Spleen (tissue), 7 donors: ENCODE results near the gene NSF.

Experiments used
- CTCF ChIP-seq, 11 experiments: fragments of 200-600 bp in 7 of 11; fragments of 450-650 bp in 4 of 11; sonication (generic) in 4 of 11; IDR thresholded peaks in 8 of 11; conservative IDR thresholded peaks in 3 of 11; 1 replicate in 7 of 11; 2 replicates in 4 of 11; pipeline versions ENCODE4 v1.4.0 to v1.8.0; 2016 to 2021; ENCODE audit warnings: antibody characterized with exemption in 11 of 11, inconsistent platforms in 4 of 11, mild to moderate bottlenecking in 1 of 11
- POLR2A ChIP-seq, 3 donors: fragments of 450-650 bp; IDR thresholded peaks; one replicate each; pipeline ENCODE4 v1.5.1; 2017; ENCODE audit warnings: antibody characterized with exemption in 3 of 3, mild to moderate bottlenecking in 1 of 3
- donor health status: DM: no; HTN: no; CAD: no; lungs with moderate emphysema.
- donor health status: DM: no; HTN: no; CAD: no.
- donor health status: DM: no; HTN: no; CAD: no.

DNA sequence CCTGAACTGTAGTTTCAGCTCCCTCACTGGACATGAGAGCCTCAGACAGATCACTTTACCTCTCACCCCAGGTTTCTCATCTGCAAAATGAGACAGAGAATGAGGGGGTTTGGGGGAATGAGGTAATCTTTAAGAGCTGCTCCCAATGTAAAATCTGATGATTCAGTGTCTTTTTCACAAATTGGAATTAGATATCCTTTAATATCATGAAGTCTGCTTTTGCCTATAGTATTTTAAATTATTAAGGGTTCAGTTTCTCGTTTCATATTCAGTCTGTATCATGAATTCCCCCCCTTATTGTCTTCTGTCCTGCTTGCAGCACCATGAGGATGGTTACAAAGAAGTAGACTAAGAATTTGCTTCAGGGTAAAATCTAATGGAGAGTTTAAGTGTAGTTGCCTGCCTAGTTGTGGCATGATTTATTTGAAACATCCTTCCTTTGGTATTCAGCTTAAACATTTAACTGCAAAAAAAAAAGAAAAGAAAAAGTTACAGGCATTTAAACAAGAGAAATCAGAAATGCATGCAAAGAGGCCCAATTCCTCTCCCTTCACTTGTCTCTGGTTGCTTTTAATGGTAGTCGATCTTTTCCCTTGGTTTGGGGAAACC, 150.8 kb downstream of the NSF start:
- TF ChIP-seq CTCF (IDR thresholded peaks at IDR 0.05 in 8 of 11, conservative IDR thresholded peaks at IDR 0.05 in 3 of 11) (no peak), POLR2A (IDR thresholded peaks at IDR 0.05) (no peak)
